NCI-H748 (cell line): ENCODE data around the gene CFAP57.

ENCODE experiments used
- DNase-seq: peaks from one replicate; lab custom pipeline; 2025; ENCODE audit not compliant: unreplicated experiment; lab: John Stamatoyannopoulos, UW

Gene CFAP57

DNA sequence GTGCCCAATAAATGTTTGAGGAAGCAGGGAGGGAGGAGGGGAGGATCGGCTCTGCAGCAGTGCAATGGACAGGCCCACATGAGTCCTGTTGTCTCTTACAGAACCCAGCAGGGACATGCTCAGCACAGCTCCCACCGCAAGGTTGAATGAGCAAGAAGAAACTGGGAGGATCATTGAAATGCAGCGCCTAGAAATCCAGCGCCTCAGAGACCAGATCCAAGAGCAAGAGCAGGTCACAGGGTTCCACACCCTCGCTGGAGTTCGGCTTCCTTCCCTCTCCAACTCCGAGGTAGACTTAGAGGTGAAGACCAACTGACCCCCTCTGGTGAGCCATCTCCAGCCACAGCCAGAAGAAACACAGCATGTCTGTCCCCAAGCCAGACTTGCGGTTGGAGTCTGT lies 81.7 kb downstream of the CFAP57 start:
- no peak for DNase-seq

DNA sequence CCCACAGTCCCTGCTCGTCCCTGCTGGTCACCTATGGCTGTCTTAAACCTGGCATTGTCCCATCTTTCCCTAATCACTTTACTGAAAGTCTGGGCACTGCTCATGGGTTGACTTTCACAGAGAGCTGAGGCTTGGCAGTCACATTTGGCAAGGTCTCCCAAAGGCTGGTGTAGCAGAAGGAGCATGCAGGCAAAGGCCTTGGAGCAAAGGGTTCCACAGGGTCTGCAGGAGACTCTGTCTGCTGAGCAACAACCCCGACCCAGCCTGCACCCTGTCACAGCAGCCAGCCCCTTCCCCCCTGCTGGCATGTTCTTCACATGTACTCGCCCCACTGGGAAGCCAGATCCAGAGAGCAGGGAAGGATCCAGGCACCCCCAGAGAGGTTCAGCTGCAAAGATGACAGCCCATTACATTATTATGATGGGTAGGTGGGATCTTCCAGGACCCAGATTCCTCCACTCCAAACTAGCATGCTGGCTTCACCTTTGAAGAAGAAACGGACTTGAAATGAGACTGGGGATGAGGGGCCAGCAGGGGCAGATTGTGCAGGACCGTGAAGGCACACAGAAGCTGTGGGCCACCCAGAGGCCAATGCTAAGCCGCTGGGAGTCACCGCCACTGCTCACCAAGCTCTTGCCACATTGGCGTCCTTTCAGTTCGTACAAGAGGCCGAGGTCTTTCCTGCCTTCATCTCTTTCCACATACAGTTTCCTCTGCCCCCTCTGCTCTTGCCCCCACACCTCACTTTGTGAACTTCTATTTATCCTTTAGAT lies 83.5 kb downstream of the CFAP57 start:
- DNase-seq = no peak

DNA sequence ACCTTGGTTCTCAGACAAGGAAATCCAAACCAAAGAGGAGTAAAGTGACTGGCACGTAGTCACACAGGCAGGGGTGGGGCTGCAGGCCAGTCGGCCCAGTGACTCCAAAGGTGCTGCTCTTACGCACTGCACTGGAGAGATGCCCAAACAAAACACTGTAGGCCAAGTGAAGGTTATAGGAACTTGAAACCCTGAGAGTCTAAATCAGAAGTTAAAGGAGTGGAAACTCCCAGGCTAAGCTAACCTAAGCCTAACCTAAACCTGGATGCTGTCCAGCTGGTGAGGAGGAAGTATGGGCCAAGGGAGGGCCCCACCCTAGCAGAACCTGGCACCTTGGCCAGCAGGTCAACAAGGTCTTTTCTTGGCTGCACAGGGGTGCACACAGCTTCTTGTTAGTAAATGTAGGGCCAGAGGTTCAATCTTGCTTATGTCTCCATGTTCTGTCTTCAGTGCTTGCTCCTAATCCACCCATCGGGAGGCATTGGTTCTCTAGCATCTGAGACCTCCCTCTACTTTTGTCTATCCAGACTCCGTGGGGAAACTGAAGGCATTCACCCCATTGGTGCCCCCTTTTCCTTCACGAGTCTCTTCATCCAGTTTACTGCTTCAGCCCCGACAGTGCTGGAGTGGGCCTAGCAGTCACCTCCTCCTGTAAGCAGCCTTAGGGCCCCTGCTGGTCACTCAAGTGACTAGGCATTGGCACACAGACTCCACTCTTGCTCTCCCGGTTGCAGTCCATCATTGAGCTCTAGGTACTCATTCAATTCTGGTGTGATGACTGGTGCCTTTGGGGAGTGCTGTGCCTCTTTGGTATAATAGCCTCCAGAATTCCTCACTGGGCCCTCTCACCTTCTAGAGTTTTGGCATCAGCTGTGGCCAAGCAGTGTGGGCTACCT lies 84.8 kb downstream of the CFAP57 start:
- DNase-seq = no peak

DNA sequence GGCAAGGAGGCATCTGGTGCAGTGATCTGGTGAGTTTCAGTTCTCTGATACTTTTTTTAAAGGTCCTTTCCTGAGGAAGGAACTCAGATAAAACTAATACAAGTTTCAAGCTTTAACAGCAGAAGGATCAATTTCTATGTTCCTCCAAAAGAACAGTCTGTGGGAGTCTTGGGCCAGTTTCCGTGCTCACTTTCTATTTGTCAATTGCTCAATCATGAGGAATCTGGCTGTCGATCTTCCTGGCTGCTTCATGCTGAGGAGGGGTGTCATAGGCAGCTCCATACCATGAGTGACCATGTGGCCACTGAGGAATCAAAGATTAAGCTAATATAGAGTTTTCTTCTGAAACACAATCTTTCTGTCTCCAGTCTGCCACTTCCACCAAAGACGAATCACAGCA lies 86.2 kb downstream of the CFAP57 start:
- no peak for DNase-seq

DNA sequence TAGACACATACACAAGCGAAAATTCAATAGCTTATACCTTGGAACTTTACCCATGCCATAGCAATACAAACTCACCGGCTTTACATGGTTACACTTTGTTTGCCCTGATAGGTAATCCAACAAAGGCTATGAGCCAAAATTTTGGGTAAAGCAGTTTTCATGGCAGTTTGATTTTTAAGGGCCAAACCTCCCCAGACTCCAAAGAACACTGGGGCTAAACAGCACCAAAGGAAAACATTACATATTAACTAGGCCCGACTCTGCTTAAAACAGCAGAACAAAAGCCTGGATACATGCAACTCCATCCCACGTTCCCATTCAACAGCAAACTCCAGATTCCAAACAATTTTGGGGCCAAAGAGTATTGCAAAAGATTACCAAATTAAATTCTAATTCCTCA lies 93.3 kb downstream of the CFAP57 start:
- no peak for DNase-seq

DNA sequence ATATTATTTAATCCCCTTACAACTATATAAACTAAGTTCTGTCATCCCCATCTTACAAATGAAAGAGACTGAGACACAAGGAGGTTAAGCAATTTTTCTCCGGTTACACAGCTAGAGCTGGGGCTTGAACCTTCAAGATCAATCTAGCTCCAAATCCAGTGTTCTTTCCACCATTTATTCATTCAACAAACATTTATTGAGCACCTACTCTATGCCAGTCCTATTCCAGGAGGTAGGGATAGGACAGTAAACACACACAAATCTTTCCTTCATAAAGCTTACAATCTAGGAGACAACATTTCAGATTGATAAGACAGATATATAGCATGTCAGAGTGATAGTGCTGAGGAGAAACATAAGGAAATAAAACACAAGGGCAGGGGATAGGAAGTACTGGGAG lies 94.8 kb downstream of the CFAP57 start:
- DNase-seq = no peak

DNA sequence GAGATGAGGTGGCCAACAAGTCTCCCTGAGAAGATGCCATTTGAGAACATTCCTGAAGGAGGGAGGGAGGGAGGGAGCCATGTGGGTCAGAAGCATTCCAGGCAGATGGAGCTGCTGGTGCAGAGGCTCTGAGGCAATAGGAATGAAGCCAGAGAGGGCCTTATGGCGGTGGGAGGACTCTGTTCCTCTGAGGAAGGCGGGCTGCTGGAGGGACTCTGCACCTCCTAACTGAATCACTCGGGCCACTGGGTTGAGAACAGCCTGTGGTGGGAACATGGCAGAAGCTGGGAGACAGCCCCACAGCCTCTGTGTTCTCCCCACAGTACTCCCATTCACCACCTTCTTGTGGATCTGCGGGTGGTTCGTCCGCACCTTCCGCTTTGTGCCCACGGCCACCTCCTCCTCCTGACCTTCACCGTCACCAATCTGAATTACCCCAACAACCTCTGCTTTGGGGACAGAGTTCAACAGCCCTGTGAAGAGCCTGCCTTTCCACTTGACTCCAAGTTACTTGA lies 95.2 kb downstream of the CFAP57 start:
- no peak for DNase-seq

DNA sequence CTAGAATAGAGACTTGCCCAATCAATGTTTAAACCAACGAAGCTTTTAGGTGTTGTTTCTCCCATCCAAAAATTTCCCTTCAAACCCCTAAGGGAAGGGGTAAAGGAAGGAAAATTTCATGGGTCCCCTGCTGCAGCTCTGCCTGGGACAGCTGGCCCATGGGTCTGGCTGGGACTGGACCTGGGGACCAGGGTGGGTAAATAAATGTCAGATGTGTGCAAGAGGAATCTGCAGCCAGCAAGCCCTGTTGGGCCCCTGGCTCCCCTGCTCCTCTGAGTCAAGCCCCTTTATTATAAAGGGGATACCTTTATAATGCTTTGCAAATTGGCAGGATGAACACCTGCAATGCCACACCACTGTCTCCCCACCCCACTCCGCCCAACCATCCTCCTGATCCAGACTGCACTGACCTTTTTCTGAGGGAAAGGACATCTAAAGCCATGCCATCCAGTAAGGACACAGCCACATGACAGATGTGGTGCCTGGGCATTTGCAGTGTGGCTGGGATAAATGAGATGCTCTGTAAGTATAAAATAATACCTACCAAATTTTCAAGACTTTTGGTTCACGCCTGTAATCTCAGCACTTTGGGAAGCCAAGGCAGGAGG lies 95.8 kb downstream of the CFAP57 start:
- no peak for DNase-seq

DNA sequence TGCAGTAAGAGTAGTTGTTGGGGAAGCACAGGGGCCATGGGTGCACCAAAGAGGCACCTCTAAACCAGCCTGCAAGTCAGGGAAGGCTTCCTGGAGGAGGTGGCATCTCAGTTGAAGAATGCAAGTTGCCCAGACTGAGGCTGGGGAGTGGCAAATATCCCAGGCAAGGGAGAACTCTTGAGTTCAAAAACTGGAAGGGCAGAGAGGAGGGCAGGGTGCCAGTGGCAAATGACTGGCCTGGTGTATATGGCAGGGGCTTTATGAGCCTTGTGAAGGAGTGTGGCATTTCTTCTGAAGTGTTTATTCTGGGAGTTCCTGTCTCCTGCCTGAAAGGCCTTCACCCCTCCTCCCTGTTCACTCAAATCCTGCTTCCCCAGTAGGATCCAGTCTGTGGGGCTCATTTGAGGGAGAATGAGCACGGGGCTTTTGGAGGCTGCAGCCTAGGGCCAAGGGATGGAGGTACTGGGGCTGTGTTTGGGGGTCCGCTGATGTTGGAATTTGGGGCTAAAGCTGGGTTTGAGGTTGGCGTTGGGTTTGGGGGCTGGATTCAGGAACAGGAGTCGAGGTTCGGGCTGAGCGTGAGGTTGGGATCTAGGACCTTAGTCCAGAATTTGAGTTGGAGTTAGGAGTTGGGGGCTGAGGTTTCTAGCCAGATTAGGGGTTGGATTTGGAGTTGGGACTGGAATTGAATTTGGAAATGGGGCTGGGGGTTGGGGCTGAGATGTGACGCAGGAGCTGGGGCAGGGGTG lies 97.7 kb downstream of the CFAP57 start, which contains the start of gene TMEM125:
Gene TMEM125 (plus strand): TSS at position 357 of the 749 bp plus-strand sequence. CDS start 2,740 bp downstream, outside the sequence.
- no peak for DNase-seq

DNA sequence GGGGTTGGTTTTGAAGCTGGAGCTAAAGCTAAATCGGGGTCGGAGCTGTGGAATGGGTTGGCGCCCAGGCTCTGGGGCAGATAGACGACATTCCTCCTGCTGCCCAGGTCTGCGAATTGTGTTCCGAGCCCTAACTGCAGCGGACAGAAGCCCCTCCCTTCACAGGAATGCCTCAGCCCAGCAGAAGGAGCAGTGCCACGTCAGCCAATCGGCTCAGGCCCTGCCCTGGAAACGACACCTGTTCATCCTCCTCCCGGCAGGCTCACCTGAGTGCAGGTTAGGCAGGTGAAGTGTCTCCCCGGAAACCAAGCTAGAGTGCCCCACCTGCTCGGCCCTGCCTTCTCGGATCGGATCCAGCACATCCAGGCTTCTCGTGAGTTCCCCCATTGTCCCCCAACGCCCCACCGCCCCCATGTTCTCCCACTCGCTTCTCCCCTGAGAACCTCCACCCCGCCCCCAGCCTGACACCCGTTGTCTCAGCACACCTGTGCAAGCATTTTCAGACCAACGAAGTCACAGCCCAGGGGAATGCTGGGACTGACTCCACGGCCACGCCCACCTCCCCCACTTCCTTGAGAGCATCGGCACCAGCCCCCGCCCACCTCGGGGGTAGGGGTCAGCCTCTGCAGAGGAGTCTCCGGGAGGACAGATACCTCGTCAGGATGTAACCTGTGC lies 98.4 kb downstream of the CFAP57 start:
- peak; percentile 100 for DNase-seq

DNA sequence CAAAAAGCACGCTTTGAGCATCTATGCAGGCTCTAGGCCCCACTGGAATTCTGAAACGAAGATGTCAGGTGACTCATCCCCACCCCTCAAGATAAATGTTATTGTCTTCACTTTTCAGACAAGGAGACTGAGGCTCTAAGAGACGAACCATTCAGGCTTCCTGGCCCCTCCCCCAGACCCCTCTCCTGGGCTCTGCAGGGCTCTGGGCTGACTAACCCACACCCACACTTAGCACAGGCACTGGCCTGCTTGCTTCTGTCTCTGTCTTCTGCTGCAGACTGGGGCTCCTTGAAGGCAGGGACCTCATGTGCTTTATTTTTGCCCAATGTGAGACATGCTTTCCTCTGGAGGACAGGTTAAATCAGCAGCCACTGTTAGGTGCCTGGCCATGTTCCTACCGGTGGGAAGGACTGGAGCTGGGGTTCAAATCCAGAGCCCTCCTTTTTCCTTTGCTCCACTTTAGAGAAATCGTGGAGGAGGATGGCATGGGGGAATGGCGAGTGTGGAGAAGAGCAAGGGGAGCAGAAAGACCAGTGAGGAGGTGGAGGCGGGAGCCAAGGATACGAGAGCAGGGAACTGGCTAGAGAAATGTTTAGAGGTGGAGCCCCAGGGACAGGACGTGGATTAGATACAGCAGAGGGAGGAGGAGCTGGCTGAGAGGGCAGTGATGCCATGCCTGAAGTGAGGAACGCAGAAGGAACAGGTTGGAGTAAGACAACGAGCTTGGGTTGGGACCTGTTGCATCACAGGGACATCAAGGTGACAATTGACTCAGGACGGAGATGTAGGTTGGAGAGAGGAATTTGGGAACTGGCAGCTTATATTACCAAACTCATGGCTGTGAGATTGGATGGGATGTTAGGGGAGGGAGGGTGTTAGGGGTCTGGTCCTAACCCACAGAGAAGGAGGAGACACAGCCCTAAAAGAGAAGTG lies 99.3 kb downstream of the CFAP57 start:
- no peak for DNase-seq

DNA sequence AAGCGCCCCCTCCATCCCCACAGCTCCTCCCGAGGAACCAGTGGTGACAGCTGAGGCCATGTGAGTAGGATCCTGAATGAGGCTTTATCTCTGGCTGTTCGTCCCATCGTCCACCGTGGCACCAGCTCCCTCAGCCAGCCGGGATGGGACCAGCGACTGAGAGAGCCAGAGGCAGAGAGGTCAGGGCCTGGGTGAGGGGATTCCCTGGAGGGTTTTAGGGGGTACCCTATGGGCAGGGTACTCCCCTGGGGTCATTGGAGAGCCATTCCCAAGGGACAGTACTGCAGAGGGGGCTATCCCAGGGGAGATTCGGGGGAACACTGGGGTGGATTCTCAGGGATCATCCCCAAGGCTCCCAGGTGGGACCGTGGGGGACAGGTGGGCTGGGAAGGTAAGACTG lies 100.0 kb downstream of the CFAP57 start:
- no peak for DNase-seq

DNA sequence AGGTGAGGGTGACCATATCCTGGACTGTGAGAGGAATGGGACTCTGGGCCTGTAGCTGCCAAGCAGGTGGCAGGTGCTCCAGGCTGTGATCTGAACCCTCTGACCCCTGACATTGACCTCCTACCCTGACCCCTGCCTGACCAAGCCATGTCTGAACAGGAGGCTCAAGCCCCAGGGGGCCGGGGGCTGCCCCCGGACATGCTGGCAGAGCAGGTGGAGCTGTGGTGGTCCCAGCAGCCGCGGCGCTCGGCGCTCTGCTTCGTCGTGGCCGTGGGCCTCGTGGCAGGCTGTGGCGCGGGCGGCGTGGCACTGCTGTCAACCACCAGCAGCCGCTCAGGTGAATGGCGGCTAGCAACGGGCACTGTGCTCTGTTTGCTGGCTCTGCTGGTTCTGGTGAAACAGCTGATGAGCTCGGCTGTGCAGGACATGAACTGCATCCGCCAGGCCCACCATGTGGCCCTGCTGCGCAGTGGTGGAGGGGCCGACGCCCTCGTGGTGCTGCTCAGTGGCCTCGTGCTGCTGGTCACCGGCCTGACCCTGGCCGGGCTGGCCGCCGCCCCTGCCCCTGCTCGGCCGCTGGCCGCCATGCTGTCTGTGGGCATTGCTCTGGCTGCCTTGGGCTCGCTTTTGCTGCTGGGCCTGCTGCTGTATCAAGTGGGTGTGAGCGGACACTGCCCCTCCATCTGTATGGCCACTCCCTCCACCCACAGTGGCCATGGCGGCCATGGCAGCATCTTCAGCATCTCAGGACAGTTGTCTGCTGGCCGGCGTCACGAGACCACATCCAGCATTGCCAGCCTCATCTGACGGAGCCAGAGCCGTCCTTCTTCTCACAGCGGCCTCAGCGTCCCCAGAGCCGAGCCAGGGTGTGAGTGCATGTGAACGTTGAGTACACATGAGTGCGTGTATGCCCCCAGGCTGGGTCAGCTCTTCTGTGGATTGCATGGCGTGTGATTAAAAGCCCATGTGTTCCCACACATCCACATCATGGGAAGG lies 100.7 kb downstream of the CFAP57 start:
- no peak for DNase-seq

DNA sequence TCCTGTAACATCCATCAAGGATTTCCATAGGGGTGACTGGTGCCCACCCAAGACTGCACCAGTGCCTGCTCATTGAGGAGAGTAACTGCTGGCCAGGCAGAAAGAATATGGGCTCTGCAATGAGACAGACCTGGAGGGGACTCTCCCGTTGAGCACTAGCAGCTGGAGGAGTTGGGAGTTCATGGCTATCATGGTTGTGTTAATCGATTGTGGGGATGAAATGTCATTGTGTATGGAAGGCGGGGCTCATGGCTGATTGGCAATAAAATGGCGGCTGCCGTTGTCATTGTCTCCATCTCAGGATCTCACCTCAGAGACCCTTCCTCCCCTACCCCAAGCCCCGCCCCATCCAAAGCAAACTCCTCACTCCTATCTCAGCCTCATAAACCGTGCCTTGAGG lies 101.6 kb downstream of the CFAP57 start:
- no peak for DNase-seq

DNA sequence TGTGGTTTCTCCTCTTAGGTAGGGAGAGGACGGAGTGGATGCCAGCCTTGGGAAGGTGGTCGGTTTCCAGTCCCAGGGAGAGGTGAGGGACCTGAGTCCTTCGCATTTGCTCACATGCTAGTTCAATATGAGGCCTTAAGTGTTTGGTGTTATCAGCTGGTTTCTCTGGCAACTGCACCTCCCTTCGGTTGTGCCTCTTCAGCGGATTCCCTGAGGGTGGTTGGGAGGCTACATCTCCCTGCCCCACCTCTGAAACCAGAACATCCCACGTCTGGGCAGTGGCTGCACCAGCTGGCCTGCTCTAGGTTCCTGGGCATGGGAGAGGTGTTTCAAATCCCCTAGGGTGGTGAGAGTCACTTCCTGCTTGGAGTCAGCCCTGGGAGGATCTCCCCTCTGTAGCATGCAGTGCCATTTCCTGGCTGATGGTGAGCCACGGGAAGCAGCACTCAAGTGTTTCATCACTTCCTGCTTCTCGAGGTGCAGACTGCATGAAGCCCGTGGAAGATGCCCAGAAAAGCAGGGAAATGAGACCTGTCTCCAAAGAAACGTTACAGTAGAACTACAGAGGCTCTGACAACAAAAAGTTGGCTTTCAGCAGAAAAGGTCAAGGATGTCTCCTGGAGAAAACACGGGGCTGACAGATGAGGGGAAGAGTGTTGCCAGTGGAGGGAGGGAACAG lies 102.1 kb downstream of the CFAP57 start:
- peak; percentile 91 for DNase-seq

DNA sequence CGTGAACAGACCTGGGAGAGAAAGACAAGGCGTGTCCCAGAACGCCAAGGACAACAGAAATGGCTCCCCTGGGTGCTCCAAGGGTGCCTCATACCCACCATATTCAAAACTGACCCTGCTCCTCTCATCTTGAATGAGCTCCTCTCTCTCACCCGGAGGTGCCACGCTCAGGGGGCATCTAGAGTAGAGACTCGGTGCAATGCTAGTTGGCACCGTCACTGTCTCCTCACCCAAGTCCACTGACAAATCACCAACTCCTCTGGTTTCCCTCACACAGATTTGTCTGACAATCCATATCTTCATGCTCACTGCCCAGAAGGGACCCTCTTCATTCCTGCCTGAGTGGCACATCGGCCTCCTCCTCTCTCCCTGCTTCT lies 102.7 kb downstream of the CFAP57 start:
- no peak for DNase-seq

DNA sequence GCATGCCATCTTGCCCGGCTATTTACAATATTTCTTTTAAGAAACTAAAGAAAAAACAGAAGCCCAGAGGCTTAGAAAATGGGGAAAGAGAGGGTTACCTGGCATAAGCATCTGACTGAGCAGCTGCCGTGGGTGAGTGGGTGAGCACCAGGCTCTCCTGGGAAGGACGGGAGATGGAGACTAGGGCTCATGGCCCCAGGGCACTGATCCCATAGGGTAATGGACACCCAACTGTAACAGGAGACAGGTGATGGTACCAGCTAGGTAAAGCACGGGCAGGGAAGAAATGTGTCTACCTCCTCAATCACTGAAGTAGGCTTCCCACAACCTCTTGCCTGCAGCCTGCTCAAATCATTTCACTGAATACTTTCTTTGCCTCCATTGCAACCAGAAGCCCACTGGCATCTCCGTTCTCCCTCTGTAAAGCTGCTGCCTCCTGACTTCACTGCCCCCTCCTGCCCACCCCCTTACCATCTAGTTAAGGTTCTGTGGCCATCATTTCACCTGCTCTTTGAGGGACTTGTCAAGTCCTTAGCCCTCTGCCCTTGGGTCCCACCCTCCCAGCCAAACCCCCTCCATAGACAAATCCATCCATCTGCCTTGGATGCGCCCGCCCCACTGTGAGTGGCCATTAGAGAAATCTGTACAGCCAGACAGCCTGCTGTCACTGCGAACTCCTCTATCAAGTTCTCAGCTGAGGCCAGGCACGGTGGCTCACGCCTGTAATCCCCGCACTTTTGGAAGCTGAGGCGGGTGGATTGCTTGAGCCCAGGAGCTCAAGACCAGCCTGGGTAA lies 103.9 kb downstream of the CFAP57 start:
- no peak for DNase-seq
